22Rv1 (cell line): ENCODE measurements around the gene POLE2.

ENCODE experiments used
- CTCF ChIP-seq: fragments of 450-650 bp; IDR thresholded peaks from 2 replicates; pipeline ENCODE4 v1.5.1; 2017; ENCODE audit warnings: mild to moderate bottlenecking
- ZFX ChIP-seq: fragments of 450-650 bp; IDR thresholded peaks from 2 replicates; pipeline ENCODE4 v1.6.1; 2017; ENCODE audit warnings: antibody characterized with exemption, borderline replicate concordance

- no peak for TF ChIP-seq CTCF
- TF ChIP-seq ZFX = no peak
Measured at GRCh38 chr14:49702725-49703124, 14.7 kb upstream of the POLE2 start.
